H9 (cell line): Measurements from ENCODE around the gene SLC22A16. TPM values are rescaled to one million over a fixed set of nuclear protein-coding genes. Genes with fewer than 3 reads are reported as not detected.

ENCODE experiments used
- DNase-seq: peaks from one replicate; pipeline ENCODE4 v3.0.0-alpha.2; 2017
- H2AFZ ChIP-seq: one replicate; pipeline ENCODE4 v1.6.1; 2013; ENCODE audit warnings: mild to moderate bottlenecking, low read length, control low read depth, moderate library complexity
- H2AK5ac ChIP-seq: 2 replicates; pipeline ENCODE4 v1.6.1; 2013; ENCODE audit warnings: low read length, control low read depth, mixed read lengths; ENCODE audit not compliant: insufficient read length
- H2BK120ac ChIP-seq: one replicate; pipeline ENCODE4 v1.6.1; 2013; ENCODE audit warnings: low read depth, mild to moderate bottlenecking, low read length, control low read depth, inconsistent platforms; ENCODE audit not compliant: poor library complexity, severe bottlenecking
- H2BK12ac ChIP-seq: 2 replicates; pipeline ENCODE4 v1.6.1; 2013; ENCODE audit warnings: low read length, control low read depth, mixed read lengths, low read depth; ENCODE audit not compliant: insufficient read length
- H2BK15ac ChIP-seq: 2 replicates; pipeline ENCODE4 v1.6.1; 2013; ENCODE audit warnings: low read depth, low read length, control low read depth
- H2BK20ac ChIP-seq: one replicate; pipeline ENCODE4 v1.6.1; 2013; ENCODE audit warnings: low read depth, mild to moderate bottlenecking, low read length, control low read depth, inconsistent platforms; ENCODE audit not compliant: poor library complexity, severe bottlenecking
- H2BK5ac ChIP-seq: 2 replicates; pipeline ENCODE4 v1.6.1; 2013; ENCODE audit warnings: low read length, control low read depth, mixed read lengths; ENCODE audit not compliant: insufficient read length
- H3K14ac ChIP-seq: 2 replicates; pipeline ENCODE4 v1.6.1; 2013; ENCODE audit warnings: low read length, control low read depth; ENCODE audit not compliant: insufficient read depth
- H3K18ac ChIP-seq: 2 replicates; pipeline ENCODE4 v1.6.1; 2013; ENCODE audit warnings: low read depth, mild to moderate bottlenecking, mixed read lengths, low read length, control low read depth; ENCODE audit not compliant: insufficient read length
- H3K23ac ChIP-seq: 2 replicates; pipeline ENCODE4 v1.6.1; 2013; ENCODE audit warnings: low read length, control low read depth, mixed read lengths, low read depth; ENCODE audit not compliant: insufficient read length
- H3K23me2 ChIP-seq: 2 replicates; pipeline ENCODE4 v1.6.1; 2013; ENCODE audit warnings: low read depth, mild to moderate bottlenecking, mixed read lengths, low read length, control low read depth; ENCODE audit not compliant: insufficient read length, poor library complexity, severe bottlenecking
- H3K27ac ChIP-seq: 2 replicates; pipeline ENCODE4 v1.5.1; 2013; ENCODE audit warnings: low read length, control low read depth, mixed read lengths, low read depth; ENCODE audit not compliant: insufficient read length
- H3K27me3 ChIP-seq: 2 replicates; pipeline ENCODE4 v1.6.1; 2013; ENCODE audit warnings: low read length, control low read depth, inconsistent platforms; ENCODE audit not compliant: insufficient read depth
- H3K4ac ChIP-seq: 2 replicates; pipeline ENCODE4 v1.6.1; 2013; ENCODE audit warnings: low read depth, mild to moderate bottlenecking, control low read depth, inconsistent platforms, low read length, moderate library complexity
- H3K4me1 ChIP-seq: 2 replicates; pipeline ENCODE4 v1.6.1; 2013; ENCODE audit warnings: low read length, control low read depth, inconsistent platforms; ENCODE audit not compliant: insufficient read depth
- H3K4me2 ChIP-seq: 2 replicates; pipeline ENCODE4 v1.6.1; 2013; ENCODE audit warnings: low read length, control low read depth, mixed read lengths; ENCODE audit not compliant: insufficient read length, insufficient read depth
- H3K56ac ChIP-seq: 2 replicates; pipeline ENCODE4 v1.6.1; 2013; ENCODE audit warnings: low read depth, mild to moderate bottlenecking, mixed read lengths, low read length, control low read depth; ENCODE audit not compliant: insufficient read length
- H3K79me1 ChIP-seq: 2 replicates; pipeline ENCODE4 v1.6.1; 2013; ENCODE audit warnings: low read depth, mild to moderate bottlenecking, moderate library complexity, low read length, control low read depth, inconsistent platforms; ENCODE audit not compliant: insufficient read depth, poor library complexity, severe bottlenecking
- H3K79me2 ChIP-seq: 2 replicates; pipeline ENCODE4 v1.6.1; 2013; ENCODE audit warnings: low read length, control low read depth, inconsistent platforms; ENCODE audit not compliant: insufficient read depth
- H3K9ac ChIP-seq: 2 replicates; pipeline ENCODE4 v1.6.1; 2013; ENCODE audit warnings: low read length, control low read depth, mixed read lengths; ENCODE audit not compliant: insufficient read length; ENCODE audit errors: extremely low read depth
- H3K9me3 ChIP-seq: one replicate; pipeline ENCODE4 v1.6.1; 2013; ENCODE audit warnings: low read depth, low read length, inconsistent platforms; ENCODE audit not compliant: control insufficient read depth
- H3T11ph ChIP-seq: one replicate; pipeline ENCODE4 v1.6.1; 2013; ENCODE audit warnings: mild to moderate bottlenecking, low read length, control low read depth, inconsistent platforms
- H4K20me1 ChIP-seq: one replicate; pipeline ENCODE4 v1.6.1; 2013; ENCODE audit not compliant: control insufficient read depth, insufficient read length, insufficient read depth
- H4K5ac ChIP-seq: 2 replicates; pipeline ENCODE4 v1.6.1; 2013; ENCODE audit warnings: low read depth, mild to moderate bottlenecking, mixed read lengths, low read length, control low read depth; ENCODE audit not compliant: insufficient read length
- H4K8ac ChIP-seq: replicated peaks from 2 replicates; pipeline ENCODE4 v1.6.1; 2013; ENCODE audit warnings: low read length, control low read depth, mixed read lengths, low read depth; ENCODE audit not compliant: insufficient read length
- H4K91ac ChIP-seq: 2 replicates; pipeline ENCODE4 v1.6.1; 2013; ENCODE audit warnings: low read depth, mild to moderate bottlenecking, moderate library complexity, mixed read lengths, low read length, control low read depth; ENCODE audit not compliant: insufficient read length
- H3K27ac Mint-ChIP-seq, 3 experiments: 2 replicates in 2 of 3; 3 replicates in 1 of 3; pipeline ENCODE4 v1.8.0; 2020 to 2021; ENCODE audit warnings: mixed read lengths in 3 of 3, mild to moderate bottlenecking in 1 of 3, moderate library complexity in 1 of 3
- H3K27me3 Mint-ChIP-seq: 2 replicates; pipeline ENCODE4 v1.8.0; 2021; ENCODE audit warnings: low read depth, mild to moderate bottlenecking, moderate library complexity, mixed read lengths
- H3K36me3 Mint-ChIP-seq, 3 experiments: 2 replicates in 2 of 3; 3 replicates in 1 of 3; pipeline ENCODE4 v1.8.0; 2020 to 2021; ENCODE audit warnings: low read depth in 3 of 3, mixed read lengths in 3 of 3; ENCODE audit not compliant: insufficient read depth in 1 of 3
- H3K4me1 Mint-ChIP-seq, 2 experiments: 2 replicates each; pipeline ENCODE4 v1.8.0; 2020; ENCODE audit warnings: mixed read lengths in 2 of 2
- H3K4me3 Mint-ChIP-seq, 2 experiments: 2 replicates in 1 of 2; 3 replicates in 1 of 2; pipeline ENCODE4 v1.8.0; 2020 to 2021; ENCODE audit warnings: mild to moderate bottlenecking in 2 of 2, mixed read lengths in 2 of 2, moderate library complexity in 1 of 2
- H3K9me3 Mint-ChIP-seq, 2 experiments: 2 replicates in 1 of 2; 3 replicates in 1 of 2; pipeline ENCODE4 v1.8.0; 2020; ENCODE audit warnings: mild to moderate bottlenecking in 2 of 2, mixed read lengths in 2 of 2, moderate library complexity in 1 of 2
- WGBS: extraction: QIAGEN DNeasy Blood & Tissue Kit; methylation state at CpG from one replicate; pipeline ENCODE4 v1.1.7; 2013; ENCODE audit warnings: missing lambda C conversion rate, low lambda C conversion rate, mixed read lengths; ENCODE audit not compliant: insufficient read length; ENCODE audit errors: extremely low coverage; 5-methylcytosine and 5-hydroxymethylcytosine counted together
- total RNA-seq: library from RNA; stranded (reverse); gene quantifications from 2 replicates; pipeline ENCODE4 v1.2.1, GENCODE V29; 2021
- TF ChIP-seq, protein P1 (sequence below): fragments of 200-600 bp; sonication (generic); conservative IDR thresholded peaks from 3 replicates; pipeline ENCODE4 v1.8.0; 2021; ENCODE audit warnings: antibody characterized with exemption, mild to moderate bottlenecking

Gene SLC22A16
- total RNA-seq, 1 experiment from 2014 or later: not detected

DNA sequence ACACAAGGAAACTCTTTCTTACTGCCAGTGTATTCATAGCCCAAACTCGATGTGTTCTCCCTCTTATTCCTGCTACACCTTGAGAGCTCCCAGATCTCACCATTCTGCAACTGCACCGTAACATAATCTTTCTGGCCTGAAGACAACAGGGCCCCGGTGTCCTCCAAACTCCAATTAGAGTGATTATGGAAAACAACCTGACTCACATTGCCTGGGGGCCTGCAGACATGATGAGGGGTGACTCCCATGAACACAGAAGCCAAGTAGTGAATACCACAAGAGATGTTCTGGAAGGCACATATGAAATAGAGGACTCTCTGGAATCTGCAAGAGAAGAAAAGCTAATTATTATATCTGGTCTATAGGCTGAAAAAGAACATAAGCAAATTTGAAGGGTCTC, 19.7 kb downstream of the SLC22A16 start:
- Histone ChIP-seq H2AK5ac (no peak overlapping the region), H3K9ac (no peak overlapping the region), H3K4me2 (no peak overlapping the region), H3K27ac (no peak overlapping the region), H3K79me1 (no peaks in the 10 kb centered on the region), H2BK5ac (no peak overlapping the region), H4K5ac (no peak overlapping the region), H3T11ph (no peak overlapping the region), H4K91ac (no peak overlapping the region), H3K18ac (no peak overlapping the region), H3K14ac (no peak overlapping the region), H2AFZ (no peak overlapping the region), H2BK20ac (no peak overlapping the region), H4K20me1 (no peaks in the 10 kb centered on the region), H3K79me2 (no peaks in the 10 kb centered on the region), H3K27me3 (no peaks in the 10 kb centered on the region), H2BK15ac (no peak overlapping the region), H2BK120ac (no peak overlapping the region), H3K4ac (no peak overlapping the region), H2BK12ac (no peak overlapping the region), H3K23me2 (no peaks in the 10 kb centered on the region), H3K4me1 (no peaks in the 10 kb centered on the region), H3K23ac (no peak overlapping the region), H3K9me3 (no peaks in the 10 kb centered on the region), H4K8ac (no peak overlapping the region), H3K56ac (no peak overlapping the region)
- no peak overlapping the region for H3K4me3 Mint-ChIP-seq
- TF ChIP-seq, protein P1, sequence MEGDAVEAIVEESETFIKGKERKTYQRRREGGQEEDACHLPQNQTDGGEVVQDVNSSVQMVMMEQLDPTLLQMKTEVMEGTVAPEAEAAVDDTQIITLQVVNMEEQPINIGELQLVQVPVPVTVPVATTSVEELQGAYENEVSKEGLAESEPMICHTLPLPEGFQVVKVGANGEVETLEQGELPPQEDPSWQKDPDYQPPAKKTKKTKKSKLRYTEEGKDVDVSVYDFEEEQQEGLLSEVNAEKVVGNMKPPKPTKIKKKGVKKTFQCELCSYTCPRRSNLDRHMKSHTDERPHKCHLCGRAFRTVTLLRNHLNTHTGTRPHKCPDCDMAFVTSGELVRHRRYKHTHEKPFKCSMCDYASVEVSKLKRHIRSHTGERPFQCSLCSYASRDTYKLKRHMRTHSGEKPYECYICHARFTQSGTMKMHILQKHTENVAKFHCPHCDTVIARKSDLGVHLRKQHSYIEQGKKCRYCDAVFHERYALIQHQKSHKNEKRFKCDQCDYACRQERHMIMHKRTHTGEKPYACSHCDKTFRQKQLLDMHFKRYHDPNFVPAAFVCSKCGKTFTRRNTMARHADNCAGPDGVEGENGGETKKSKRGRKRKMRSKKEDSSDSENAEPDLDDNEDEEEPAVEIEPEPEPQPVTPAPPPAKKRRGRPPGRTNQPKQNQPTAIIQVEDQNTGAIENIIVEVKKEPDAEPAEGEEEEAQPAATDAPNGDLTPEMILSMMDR: no peak
- peaks cover 3 to 4% (median 4%) of the 10 kb centered on the region in 3 experiments; a peak in 6 of 7 replicates for H3K36me3 Mint-ChIP-seq
- DNase-seq: no peak
- WGBS: no CpG with 5 or more reads among the region's 3 CpGs
- no peaks in the 10 kb centered on the region for H3K27me3 Mint-ChIP-seq
- H3K27ac Mint-ChIP-seq: no peak overlapping the region
- H3K4me1 Mint-ChIP-seq: peaks cover 4 to 11% of the 10 kb centered on the region in 2 experiments
- H3K9me3 Mint-ChIP-seq: peaks cover 5 to 11% of the 10 kb centered on the region in 2 experiments
